ENCODE data around the gene ADARB1. TPM values are rescaled to one million over a fixed set of nuclear protein-coding genes. Genes with fewer than 3 reads are reported as not detected.
A peak's percentile ranks its signal among the peaks of the same experiment; 100 is the strongest.

ADARB1 gene
- total and polyA plus RNA-seq, 8 donors = 3.2 to 33.9 (median 9.4) TPM

- peaks cover 14 to 64% (median 43%) of the 10 kb centered on the region in 4 donors for H3K4me1 ChIP-seq
- no peaks in the 10 kb centered on the region for H3K27me3 ChIP-seq
- H3K27ac ChIP-seq = peak overlapping the region in 1 of 5 donors; percentile 85
- H3K9me3 ChIP-seq = no peaks in the 10 kb centered on the region
- H3K4me3 ChIP-seq = no peak overlapping the region
- no peak for DNase-seq
- intact Hi-C loops (cut with DNase I; ENCODE audit: low total_unique reads) = loop anchor here (5.0 kb wide), 1 partner anchor 176 kb away; no protein-coding TSS in a partner anchor
- TF ChIP-seq POLR2A (IDR thresholded peaks at IDR 0.05) = no peak
- TF ChIP-seq EP300 (IDR thresholded peaks at IDR 0.05) = no peak
- no peak for TF ChIP-seq CTCF (IDR thresholded peaks at IDR 0.05)
- no peak for TF ChIP-seq POLR2AphosphoS5 (IDR thresholded peaks at IDR 0.05)
- H3K36me3 ChIP-seq = no peaks in the 10 kb centered on the region
- WGBS, 5 donors = 89 to 97% (median 92%) methylated on average over 13 of the region's 13 CpGs
Observed at GRCh38 chr21:45127937-45128336, 53.6 kb downstream of the ADARB1 start.

GRCh38 chr21:45128613-45129188 lies 54.3 kb downstream of the ADARB1 start:
- no peaks in the 10 kb centered on the region for H3K9me3 ChIP-seq
- 57 to 68% (median 65%) methylated on average over 9 of the region's 9 CpGs for WGBS, 5 donors
- peak; percentile 76 to 90 for DNase-seq
- no peaks in the 10 kb centered on the region for H3K27me3 ChIP-seq
- H3K36me3 ChIP-seq = no peaks in the 10 kb centered on the region
- intact Hi-C loops (cut with DNase I; ENCODE audit: low total_unique reads) = loop anchor here (5.0 kb wide), 1 partner anchor 176 kb away; no protein-coding TSS in a partner anchor
- H3K4me3 ChIP-seq = no peak overlapping the region
- peaks cover 14 to 65% (median 47%) of the 10 kb centered on the region in 4 donors for H3K4me1 ChIP-seq
- H3K27ac ChIP-seq = peak overlapping the region in 4 of 5 donors; percentile 73 to 85 (median 74)
- TF ChIP-seq POLR2AphosphoS5 (IDR thresholded peaks at IDR 0.05) (peak in 1 of 3 donors; percentile 58), CTCF (IDR thresholded peaks at IDR 0.05) (peak in 5 of 7 experiments; percentile 73 to 94 (median 78)), EP300 (IDR thresholded peaks at IDR 0.05) (no peak), POLR2A (IDR thresholded peaks at IDR 0.05) (no peak)

- intact Hi-C loops (cut with DNase I; ENCODE audit: low total_unique reads) = loop anchor here (5.0 kb wide), 1 partner anchor 177 kb away; no protein-coding TSS in a partner anchor
- peak in 1 of 2 donors; percentile 49 for DNase-seq
- Histone ChIP-seq H3K4me1 (peaks cover 14 to 65% (median 47%) of the 10 kb centered on the region in 4 donors), H3K9me3 (no peaks in the 10 kb centered on the region), H3K27me3 (no peaks in the 10 kb centered on the region), H3K4me3 (no peak overlapping the region), H3K36me3 (no peaks in the 10 kb centered on the region), H3K27ac (peak overlapping the region in 4 of 5 donors; percentile 73 to 85 (median 74))
- WGBS, 5 donors = 45 to 64% (median 53%) methylated on average over 17 to 19 of the region's 19 CpGs
- TF ChIP-seq POLR2A (IDR thresholded peaks at IDR 0.05) (no peak), CTCF (IDR thresholded peaks at IDR 0.05) (no peak), POLR2AphosphoS5 (IDR thresholded peaks at IDR 0.05) (no peak), EP300 (IDR thresholded peaks at IDR 0.05) (no peak)
Observed at GRCh38 chr21:45129189-45129923, 55.0 kb downstream of the ADARB1 start.

- 35 to 59% (median 45%) methylated on average over 10 of the region's 10 CpGs for WGBS, 5 donors
- Histone ChIP-seq H3K4me1 (peaks cover 14 to 73% (median 47%) of the 10 kb centered on the region in 4 donors), H3K4me3 (peak overlapping the region in 2 of 4 donors; percentile 5 to 11), H3K27me3 (no peaks in the 10 kb centered on the region), H3K27ac (peak overlapping the region in 4 of 5 donors; percentile 73 to 85 (median 74)), H3K9me3 (no peaks in the 10 kb centered on the region), H3K36me3 (peaks cover 0 to 8% (median 3%) of the 10 kb centered on the region in 4 donors)
- no peak for TF ChIP-seq CTCF (IDR thresholded peaks at IDR 0.05)
- peak in 1 of 3 donors; percentile 16 for TF ChIP-seq POLR2AphosphoS5 (IDR thresholded peaks at IDR 0.05)
- intact Hi-C loops (cut with DNase I; ENCODE audit: low total_unique reads) = no loop called here
- DNase-seq = peak in 1 of 2 donors; percentile 58
Observed at GRCh38 chr21:45130324-45130774, 56.0 kb downstream of the ADARB1 start.

Data from stomach (tissue), 9 donors.